Activated T-helper 17 cell treated with anti-CD3 and anti-CD28 coated beads, Interleukin-2, amount 50 U/mL, for 72 hours (primary cell): ENCODE data around the gene MVB12A. TPM values are rescaled to one million over a fixed set of nuclear protein-coding genes. Genes with fewer than 3 reads are reported as not detected.

Experiments
- ATAC-seq: fragments of 150-1000 bp; cut with Tn5 transposase; replicated peaks from 2 replicates; pipeline ENCODE4 v1.10.0; 2021; ENCODE audit warnings: mild to moderate bottlenecking, moderate library complexity
- H3K27ac Mint-ChIP-seq: one replicate; pipeline ENCODE4 v1.8.0; 2022; ENCODE audit warnings: mixed read lengths
- H3K27me3 Mint-ChIP-seq: one replicate; pipeline ENCODE4 v1.8.0; 2022; ENCODE audit warnings: mixed read lengths
- H3K36me3 Mint-ChIP-seq: one replicate; pipeline ENCODE4 v1.8.0; 2022; ENCODE audit warnings: low read depth, mild to moderate bottlenecking, mixed read lengths
- H3K4me1 Mint-ChIP-seq: one replicate; pipeline ENCODE4 v1.8.0; 2022; ENCODE audit warnings: mixed read lengths
- H3K4me3 Mint-ChIP-seq: one replicate; pipeline ENCODE4 v1.8.0; 2022; ENCODE audit warnings: mild to moderate bottlenecking, mixed read lengths
- H3K9me3 Mint-ChIP-seq: one replicate; pipeline ENCODE4 v1.8.0; 2022; ENCODE audit warnings: mixed read lengths
- total RNA-seq, 2 donors: library from RNA; stranded (reverse); gene quantifications; one replicate each; pipeline ENCODE4 v1.2.3, GENCODE V29; 2022

The MVB12A gene
- total RNA-seq, 2 donors from 2014 or later = 42.6 to 48.9 TPM

DNA sequence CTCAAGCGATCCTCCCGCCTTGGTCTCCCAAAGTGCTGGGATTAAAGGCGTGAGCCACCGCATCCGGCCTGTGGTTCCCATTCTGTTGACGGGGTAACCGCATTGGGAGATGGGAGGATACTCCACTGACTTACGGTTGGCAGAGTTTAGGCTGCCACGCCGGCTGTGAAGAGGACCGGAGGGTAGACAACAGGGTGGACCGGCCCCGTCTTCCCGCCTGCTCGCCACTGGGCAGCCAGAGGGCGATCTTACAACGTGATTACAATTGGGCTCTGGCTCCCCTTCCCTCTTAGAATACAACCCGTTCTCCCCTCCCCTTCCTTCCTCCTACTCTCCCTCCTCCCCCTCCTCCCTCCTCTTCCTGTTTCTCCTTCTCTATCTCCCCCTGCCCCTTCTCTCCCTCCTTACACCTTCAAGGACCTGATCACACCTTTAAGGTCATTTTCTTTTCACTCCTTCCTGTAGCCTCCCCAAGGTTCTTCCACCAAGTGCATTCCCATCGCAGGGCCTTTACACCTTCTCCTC lies 24.9 kb upstream of the MVB12A start:
- no peaks in the 10 kb centered on the region for H3K27me3 Mint-ChIP-seq
- H3K36me3 Mint-ChIP-seq = peaks cover 18% of the 10 kb centered on the region
- peak; percentile 15 for ATAC-seq
- H3K4me3 Mint-ChIP-seq = no peak overlapping the region
- peak overlapping the region; percentile 56 for H3K27ac Mint-ChIP-seq
- no peaks in the 10 kb centered on the region for H3K9me3 Mint-ChIP-seq
- peaks cover 10% of the 10 kb centered on the region for H3K4me1 Mint-ChIP-seq

DNA sequence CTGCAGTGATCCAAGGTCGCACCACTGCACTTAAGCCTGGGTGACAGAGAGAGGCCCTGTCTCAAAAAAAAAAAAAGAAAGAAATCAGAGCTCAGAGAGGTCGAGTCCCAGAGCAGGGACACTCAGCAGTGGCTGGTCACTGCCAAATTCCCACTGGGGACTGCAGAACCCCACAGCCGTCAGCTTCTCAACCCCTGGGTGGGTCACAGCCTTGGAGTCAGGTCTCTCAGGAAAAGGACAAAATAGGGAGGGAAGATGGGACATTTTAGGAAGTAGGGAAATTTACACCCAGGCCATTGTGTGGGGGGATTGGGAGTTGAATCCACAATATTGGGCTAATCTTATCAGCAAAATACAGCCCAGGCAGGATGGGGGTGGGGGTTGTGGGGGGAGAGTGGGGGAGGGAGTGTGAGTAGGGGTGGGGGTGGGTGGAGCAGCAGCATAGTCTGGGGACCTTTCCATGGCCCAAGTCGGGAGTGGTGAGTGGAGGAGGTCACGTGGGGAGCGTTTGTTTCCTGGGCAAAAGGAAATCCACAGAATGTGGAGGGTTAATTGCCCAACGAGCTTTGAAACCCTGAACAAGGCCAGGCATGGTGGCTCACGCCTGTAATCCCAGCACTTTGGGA lies 20.8 kb upstream of the MVB12A start:
- no peak for ATAC-seq
- Mint-ChIP-seq H3K27ac (no peak overlapping the region), H3K27me3 (no peaks in the 10 kb centered on the region), H3K4me1 (peaks cover 9% of the 10 kb centered on the region), H3K36me3 (peaks cover 59% of the 10 kb centered on the region), H3K4me3 (no peak overlapping the region), H3K9me3 (no peaks in the 10 kb centered on the region)

DNA sequence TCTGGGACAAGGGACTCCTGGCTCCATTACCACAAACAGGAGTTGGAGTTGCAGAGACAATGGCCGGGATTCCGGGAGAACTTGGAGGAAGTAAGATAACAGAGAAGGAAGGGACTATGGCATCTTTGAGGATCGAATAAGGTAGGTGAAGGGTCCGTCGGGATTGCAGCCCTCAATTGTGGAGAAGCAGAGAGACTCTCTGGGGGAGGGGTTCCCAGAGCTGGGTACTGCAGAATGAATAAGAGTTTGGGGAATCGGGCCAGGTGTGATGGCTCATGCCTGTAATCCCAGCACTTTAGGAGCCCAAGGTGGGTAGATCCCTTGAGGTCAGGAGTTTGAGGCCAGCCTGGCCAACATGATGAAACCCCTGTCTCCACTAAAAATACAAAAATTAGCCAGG lies 18.2 kb upstream of the MVB12A start:
- H3K4me1 Mint-ChIP-seq = peaks cover 16% of the 10 kb centered on the region
- H3K9me3 Mint-ChIP-seq = no peaks in the 10 kb centered on the region
- no peak overlapping the region for H3K4me3 Mint-ChIP-seq
- ATAC-seq = no peak
- H3K27ac Mint-ChIP-seq = no peak overlapping the region
- peaks cover 65% of the 10 kb centered on the region for H3K36me3 Mint-ChIP-seq
- H3K27me3 Mint-ChIP-seq = no peaks in the 10 kb centered on the region

- peak overlapping the region; percentile 73 for H3K27ac Mint-ChIP-seq
- peak overlapping the region; percentile 89 for H3K4me3 Mint-ChIP-seq
- peaks cover 62% of the 10 kb centered on the region for H3K36me3 Mint-ChIP-seq
- no peak for ATAC-seq
- H3K27me3 Mint-ChIP-seq = no peaks in the 10 kb centered on the region
- peaks cover 24% of the 10 kb centered on the region for H3K4me1 Mint-ChIP-seq
- H3K9me3 Mint-ChIP-seq = no peaks in the 10 kb centered on the region
These were observed 16.6 kb upstream of the MVB12A start for GRCh38 chr19:17402982-17403855.

DNA sequence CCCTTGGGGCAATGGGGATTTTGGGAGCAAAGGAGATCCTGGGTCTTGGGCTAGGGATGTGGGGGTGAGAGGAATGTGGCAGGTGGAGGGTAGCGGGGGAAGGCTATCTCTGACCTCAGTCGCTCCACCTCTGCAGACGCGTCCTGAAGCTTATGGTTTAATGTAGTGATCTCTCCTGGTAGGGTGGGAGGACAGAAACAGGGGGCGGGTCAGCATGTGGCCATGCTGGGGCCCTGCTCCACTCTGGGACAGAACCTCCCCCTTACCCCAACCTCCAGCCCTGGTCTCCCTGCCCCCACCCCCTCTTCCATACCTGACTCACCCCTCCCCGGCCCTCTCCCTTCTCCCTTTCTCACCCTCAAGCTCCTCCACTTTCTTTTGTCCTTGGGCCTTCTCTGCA lies 15.8 kb upstream of the MVB12A start:
- H3K36me3 Mint-ChIP-seq = peaks cover 61% of the 10 kb centered on the region
- peaks cover 24% of the 10 kb centered on the region for H3K4me1 Mint-ChIP-seq
- no peak for ATAC-seq
- no peaks in the 10 kb centered on the region for H3K27me3 Mint-ChIP-seq
- H3K27ac Mint-ChIP-seq = peak overlapping the region; percentile 73
- H3K9me3 Mint-ChIP-seq = no peaks in the 10 kb centered on the region
- peak overlapping the region; percentile 89 for H3K4me3 Mint-ChIP-seq

DNA sequence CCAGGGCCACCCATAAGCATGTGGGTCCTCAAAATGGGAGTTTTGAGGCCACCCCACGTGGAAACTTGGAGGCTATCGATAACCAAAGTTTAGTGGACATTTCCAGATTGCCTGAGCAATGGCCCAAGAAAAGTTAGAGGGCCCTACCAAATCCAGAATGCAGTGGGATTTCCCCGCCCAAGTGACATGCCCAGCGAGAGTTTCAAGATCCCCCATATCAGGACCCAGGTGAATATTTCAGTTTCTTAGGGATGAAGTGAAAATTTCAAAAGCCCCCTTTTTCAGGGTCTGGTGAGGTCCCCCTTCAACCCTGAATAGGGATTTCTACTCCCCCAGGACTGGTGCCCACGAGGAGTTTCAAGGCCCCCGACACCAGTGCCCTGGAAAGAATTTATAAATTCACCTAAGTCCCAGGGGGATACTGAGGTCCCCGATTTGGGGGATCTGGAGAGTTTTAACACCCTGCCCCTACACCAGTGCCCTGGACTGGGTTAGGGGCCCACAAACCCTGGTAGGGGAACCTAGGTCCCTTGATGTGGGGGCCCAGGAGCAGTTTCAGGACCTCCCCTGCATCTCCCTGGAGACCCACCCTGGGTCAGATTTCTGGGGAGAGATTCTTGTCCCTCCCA lies 15.1 kb upstream of the MVB12A start:
- Mint-ChIP-seq H3K9me3 (no peaks in the 10 kb centered on the region), H3K27me3 (no peaks in the 10 kb centered on the region), H3K4me3 (peak overlapping the region; percentile 89), H3K4me1 (peaks cover 24% of the 10 kb centered on the region), H3K27ac (peak overlapping the region; percentile 73), H3K36me3 (peaks cover 64% of the 10 kb centered on the region)
- ATAC-seq = no peak

GRCh38 chr19:17405250-17406045 lies 14.4 kb upstream of the MVB12A start, which contains the start of gene BST2:
BST2 (minus strand) TSS chr19:17405630; CDS start chr19:17405575, 55 bp downstream.
- H3K36me3 Mint-ChIP-seq = peaks cover 62% of the 10 kb centered on the region
- H3K27ac Mint-ChIP-seq = peak within 1 kb of the TSS; percentile 73
- peaks cover 24% of the 10 kb centered on the region for H3K4me1 Mint-ChIP-seq
- peak; percentile 91 for ATAC-seq
- H3K27me3 Mint-ChIP-seq = no peaks in the 10 kb centered on the region
- H3K4me3 Mint-ChIP-seq = peak within 1 kb of the TSS; percentile 89
- no peaks in the 10 kb centered on the region for H3K9me3 Mint-ChIP-seq

GRCh38 chr19:17406046-17406886 lies 13.6 kb upstream of the MVB12A start:
- Mint-ChIP-seq H3K27me3 (no peaks in the 10 kb centered on the region), H3K4me1 (peaks cover 24% of the 10 kb centered on the region), H3K4me3 (peak overlapping the region; percentile 89), H3K36me3 (peaks cover 56% of the 10 kb centered on the region), H3K9me3 (no peaks in the 10 kb centered on the region), H3K27ac (peak overlapping the region; percentile 73)
- peak; percentile 48 for ATAC-seq

DNA sequence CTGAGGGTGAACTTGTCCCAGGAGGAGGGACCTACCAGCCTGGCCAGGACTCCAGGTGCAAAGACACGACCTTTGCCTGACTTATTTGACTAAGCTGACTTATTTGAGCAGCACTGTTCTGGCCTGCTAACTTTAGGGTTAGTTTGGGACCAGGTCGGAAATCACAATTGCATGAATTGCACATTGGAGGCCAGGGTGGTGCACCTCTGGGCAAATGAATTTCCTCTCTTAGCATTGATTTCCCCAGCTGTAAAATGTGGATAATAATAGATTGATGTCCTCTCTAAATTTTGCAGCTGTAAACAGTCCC lies 13.0 kb upstream of the MVB12A start:
- H3K4me3 Mint-ChIP-seq = peak overlapping the region; percentile 89
- peaks cover 24% of the 10 kb centered on the region for H3K4me1 Mint-ChIP-seq
- no peak for ATAC-seq
- peaks cover 56% of the 10 kb centered on the region for H3K36me3 Mint-ChIP-seq
- no peaks in the 10 kb centered on the region for H3K27me3 Mint-ChIP-seq
- H3K9me3 Mint-ChIP-seq = no peaks in the 10 kb centered on the region
- peak overlapping the region; percentile 73 for H3K27ac Mint-ChIP-seq

- no peak for ATAC-seq
- no peaks in the 10 kb centered on the region for H3K9me3 Mint-ChIP-seq
- no peaks in the 10 kb centered on the region for H3K27me3 Mint-ChIP-seq
- H3K27ac Mint-ChIP-seq = no peak overlapping the region
- peaks cover 59% of the 10 kb centered on the region for H3K36me3 Mint-ChIP-seq
- H3K4me1 Mint-ChIP-seq = peaks cover 14% of the 10 kb centered on the region
- H3K4me3 Mint-ChIP-seq = no peak overlapping the region
These were observed 9.9 kb upstream of the MVB12A start for GRCh38 chr19:17409990-17410389.

DNA sequence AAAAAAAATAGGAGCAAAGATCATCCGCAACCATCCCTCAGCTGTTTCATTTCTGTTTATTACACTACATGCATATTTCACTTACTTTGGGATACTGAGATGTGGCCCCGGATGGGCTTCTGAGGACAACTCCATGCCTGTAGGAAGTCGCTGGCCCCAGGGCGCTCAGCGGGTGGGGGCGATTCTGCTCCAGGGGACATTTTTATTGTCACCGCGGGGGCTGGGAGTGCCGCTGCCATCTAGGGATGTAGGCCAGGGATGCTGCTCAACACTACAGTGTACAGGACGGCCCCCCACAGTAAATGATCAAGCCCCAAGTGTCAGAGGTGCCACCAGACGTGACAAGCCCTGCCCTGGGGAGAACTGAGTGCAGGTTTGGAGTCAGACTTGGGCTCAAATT lies 8.0 kb upstream of the MVB12A start:
- Mint-ChIP-seq H3K4me1 (peaks cover 8% of the 10 kb centered on the region), H3K9me3 (no peaks in the 10 kb centered on the region), H3K27me3 (no peaks in the 10 kb centered on the region), H3K36me3 (peaks cover 64% of the 10 kb centered on the region), H3K4me3 (no peak overlapping the region), H3K27ac (peak overlapping the region; percentile 36)
- no peak for ATAC-seq

GRCh38 chr19:17414097-17414496 lies 5.8 kb upstream of the MVB12A start:
- Mint-ChIP-seq H3K27ac (no peak overlapping the region), H3K4me3 (no peak overlapping the region), H3K4me1 (no peaks in the 10 kb centered on the region), H3K27me3 (no peaks in the 10 kb centered on the region), H3K36me3 (peaks cover 61% of the 10 kb centered on the region), H3K9me3 (no peaks in the 10 kb centered on the region)
- ATAC-seq = no peak

DNA sequence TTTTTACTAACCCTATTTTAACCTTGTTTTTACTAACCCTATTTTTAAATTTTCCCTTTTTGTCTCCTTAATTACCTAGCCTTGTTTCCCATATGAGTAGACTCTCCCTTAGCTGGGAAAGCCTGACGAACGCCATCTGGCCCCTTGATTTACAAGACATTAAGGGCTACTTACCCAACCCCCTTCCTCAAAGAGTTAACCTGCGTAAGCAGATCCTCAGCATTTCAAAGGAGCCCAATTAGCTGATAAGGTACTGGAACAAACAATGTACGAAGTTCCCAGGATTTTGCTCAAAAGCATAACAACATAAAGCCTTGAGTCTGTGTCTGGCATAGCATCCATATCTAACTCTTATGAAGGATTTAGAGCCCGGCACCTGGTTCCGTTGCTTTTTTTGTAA lies 4.7 kb upstream of the MVB12A start:
- Mint-ChIP-seq H3K4me3 (no peak overlapping the region), H3K27me3 (no peaks in the 10 kb centered on the region), H3K36me3 (peaks cover 55% of the 10 kb centered on the region), H3K27ac (no peak overlapping the region), H3K9me3 (no peaks in the 10 kb centered on the region), H3K4me1 (no peaks in the 10 kb centered on the region)
- no peak for ATAC-seq
